NCI-H1930 (cell line): ENCODE results near the gene LRP8.

Source experiments
- DNase-seq, 2 experiments: peaks; one replicate each; lab custom pipeline; 2025; lab: John Stamatoyannopoulos, UW

Gene LRP8

GRCh38 chr1:53304527-53304926 is 23.3 kb downstream of the LRP8 start:
- DNase-seq = no peak

- no peak for DNase-seq
Observed at GRCh38 chr1:53303726-53304515, 23.9 kb downstream of the LRP8 start.

DNA sequence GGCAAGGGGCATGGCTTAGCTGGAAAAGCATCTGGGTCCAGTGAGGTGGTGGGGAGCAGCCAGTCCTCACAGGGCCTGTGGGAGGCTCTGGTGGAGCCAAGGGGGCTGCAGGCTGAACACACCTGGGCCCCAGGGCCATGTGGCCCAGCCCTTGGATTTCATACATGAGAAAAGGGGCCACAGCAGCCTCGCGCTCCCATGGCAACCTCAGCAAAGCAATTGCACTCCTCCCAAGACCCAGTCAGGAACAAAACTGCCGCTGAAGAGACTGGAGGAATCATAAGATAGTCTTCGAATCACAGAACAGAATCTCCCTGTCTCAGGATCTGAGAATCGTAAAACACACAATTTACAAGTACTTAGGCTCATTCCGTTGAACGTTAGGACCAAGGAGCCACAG is 24.6 kb downstream of the LRP8 start:
- no peak for DNase-seq

GRCh38 chr1:53299233-53299632 is 28.6 kb downstream of the LRP8 start:
- DNase-seq = no peak

GRCh38 chr1:53298045-53298637 is 29.7 kb downstream of the LRP8 start:
- no peak for DNase-seq

GRCh38 chr1:53297195-53297594 is 30.7 kb downstream of the LRP8 start:
- DNase-seq = no peak

DNA sequence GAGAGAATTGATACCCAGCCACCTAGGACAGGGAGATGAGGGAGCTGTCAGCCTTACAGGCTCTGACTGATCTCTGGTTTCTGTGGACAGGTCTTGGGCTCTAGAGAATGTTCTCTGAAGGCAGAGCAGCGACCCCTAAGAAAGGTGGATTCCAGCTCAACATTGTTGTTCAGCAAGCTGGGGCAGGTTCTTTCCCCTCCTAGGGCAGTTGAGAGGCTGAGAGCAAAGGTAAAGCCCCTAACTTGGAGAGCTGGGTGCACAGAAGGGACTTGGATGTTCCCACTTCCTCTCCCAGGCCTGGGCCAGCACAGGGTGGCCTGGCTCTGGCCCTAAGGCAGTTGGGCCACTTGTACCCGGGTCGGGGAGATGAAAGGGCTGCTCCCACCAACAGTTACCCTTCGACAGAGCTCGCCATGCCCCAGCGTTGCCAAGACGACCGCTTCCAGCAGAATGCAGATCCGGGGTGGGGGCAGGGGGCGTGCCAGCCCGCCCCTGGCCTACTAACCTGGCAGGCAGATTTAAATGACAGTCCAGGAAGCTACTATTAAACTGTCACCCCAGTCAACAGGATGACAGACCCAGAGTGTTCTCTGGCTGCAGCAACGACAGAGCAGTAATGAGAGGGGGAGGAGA is 31.6 kb downstream of the LRP8 start:
- DNase-seq = no peak

DNA sequence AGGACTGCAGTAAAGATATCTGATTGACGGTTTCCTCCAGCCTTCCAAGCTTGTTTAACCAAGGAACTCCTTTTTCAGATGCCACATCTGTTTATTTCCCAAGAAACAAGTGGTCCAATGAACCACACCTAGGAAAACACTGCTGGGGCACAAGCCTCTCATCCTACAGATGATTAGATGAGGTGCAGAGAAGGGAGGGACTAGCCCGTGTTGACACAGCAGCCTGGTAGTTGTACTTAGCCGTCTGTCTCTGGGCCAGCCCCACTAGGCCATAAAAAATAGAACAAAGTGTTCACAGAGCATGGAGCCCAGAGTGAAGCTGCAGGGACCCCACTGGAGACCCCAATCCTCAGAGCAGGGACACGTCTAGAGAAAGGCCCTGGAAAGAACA is 32.1 kb downstream of the LRP8 start:
- DNase-seq = no peak

- no peak for DNase-seq
Observed at GRCh38 chr1:53295295-53295694, 32.6 kb downstream of the LRP8 start.

DNA sequence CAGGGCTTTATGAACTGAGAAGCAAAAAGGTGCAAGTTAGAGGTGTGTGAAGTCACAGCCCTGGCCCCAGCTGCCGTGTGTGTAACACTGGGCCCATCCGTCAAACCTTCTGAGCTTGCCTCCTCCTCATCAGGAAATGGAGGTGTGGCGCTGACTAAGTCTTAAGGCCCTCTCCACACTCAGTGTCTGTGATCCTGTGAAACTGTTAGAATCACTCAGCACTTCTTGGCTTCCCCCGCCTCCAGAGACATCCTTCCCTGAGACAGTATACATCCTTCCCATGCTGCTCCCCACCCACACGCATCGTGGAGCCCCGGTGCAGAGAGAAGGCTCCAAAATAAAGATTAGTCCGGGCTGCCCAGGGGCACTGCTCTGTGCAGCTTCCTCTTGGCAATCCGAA is 33.3 kb downstream of the LRP8 start:
- DNase-seq = no peak

DNA sequence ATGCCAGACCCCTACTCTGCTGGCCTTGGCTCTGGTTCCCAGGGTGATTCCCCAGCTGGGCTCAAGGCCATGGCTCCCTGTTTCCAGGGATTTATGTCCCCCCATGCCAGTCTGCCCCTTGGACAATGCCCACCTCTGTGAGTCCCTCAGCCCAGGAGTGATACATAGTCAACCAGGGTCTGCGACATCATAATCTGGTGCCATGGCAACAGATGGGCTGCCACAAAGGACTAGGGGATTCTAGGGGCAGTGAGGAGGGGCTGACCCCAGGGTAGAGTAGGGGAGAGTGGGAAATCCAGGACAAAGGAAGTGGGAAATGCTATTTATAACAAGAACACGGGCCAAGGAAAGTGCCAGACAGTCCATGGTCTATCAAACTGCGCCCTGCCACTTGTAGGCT is 33.8 kb downstream of the LRP8 start:
- no peak for DNase-seq

DNA sequence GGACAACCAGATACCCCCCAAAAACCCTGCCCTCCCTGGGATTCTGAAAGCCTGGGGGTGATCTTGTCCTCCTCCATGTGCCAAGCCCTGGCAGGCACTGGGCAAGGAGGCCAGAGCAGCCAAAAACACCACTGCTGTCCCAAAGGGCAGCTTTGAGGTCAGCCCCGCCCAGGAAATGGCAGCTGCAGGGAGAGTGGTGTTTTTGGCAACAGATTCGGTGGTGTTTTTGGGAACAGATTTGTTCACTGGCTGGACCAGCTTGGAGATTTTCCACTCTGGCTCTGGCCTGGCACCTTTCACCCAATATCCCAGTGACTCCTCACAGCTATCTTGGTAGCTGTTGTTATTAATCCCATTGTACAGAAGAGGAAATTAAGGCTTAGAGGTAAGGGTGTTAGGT is 34.7 kb downstream of the LRP8 start:
- DNase-seq = no peak

- DNase-seq = no peak
Observed at GRCh38 chr1:53292690-53293089, 35.2 kb downstream of the LRP8 start.

DNA sequence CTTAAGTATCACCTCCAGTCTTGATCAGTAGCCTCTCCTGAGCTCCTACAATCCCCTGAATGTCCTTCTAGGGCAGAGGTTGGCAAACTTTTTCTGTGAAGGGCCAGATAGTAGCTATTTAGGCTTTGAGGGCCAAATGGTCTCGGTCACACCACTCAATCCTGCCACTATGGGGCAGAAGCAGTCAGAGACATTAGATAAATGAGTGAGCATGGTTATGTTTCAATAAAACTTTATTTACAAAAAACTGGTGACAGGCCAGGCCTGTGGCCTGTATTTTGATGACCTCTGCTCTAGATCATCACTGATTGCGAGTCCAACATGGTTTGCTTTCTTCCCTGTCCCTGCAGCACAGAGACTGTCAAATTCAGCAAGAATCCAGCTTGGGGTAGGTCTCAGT is 36.3 kb downstream of the LRP8 start:
- no peak for DNase-seq

GRCh38 chr1:53288790-53289429 is 39.0 kb downstream of the LRP8 start:
- DNase-seq = no peak

DNA sequence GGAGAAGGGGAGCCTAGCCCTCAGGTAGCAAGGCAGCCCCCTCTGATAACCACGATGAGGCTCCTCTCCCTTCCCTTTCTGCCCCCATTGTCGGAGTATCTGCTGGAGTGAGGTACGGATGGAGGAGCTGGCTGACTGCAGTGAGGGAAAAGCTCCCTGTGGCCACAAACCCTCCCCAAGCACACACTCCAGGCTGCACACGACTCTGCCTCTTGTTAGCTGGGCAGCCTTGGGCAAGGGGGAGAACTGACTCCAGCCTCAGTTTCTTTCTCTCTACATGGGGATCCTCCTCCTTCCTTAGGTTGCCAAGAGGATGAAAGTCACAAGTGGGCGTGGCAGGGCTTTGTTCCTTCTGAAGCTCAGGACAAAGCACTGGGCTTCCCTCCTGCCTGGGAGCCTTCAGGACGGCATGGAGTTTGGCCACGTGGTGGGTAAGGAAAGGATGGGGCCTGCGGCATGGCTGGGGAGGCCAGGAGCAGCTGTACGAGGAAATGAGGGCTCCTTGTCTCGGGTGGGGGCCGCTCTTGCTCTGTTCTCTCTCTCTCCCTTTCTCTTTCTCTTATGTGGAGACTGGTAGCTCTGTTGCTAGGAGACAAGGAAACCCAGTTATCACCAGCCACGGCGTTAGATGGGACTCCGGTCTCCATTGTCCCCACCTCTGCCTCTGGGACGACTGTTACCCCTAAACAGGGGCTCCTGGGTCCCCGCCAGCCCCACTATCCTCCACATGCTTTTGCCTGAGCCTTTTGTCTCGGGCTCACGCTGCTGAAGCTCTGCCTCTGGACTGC is 39.7 kb downstream of the LRP8 start:
- no peak for DNase-seq

- no peak for DNase-seq
Observed at GRCh38 chr1:53286955-53287354, 40.9 kb downstream of the LRP8 start.

DNA sequence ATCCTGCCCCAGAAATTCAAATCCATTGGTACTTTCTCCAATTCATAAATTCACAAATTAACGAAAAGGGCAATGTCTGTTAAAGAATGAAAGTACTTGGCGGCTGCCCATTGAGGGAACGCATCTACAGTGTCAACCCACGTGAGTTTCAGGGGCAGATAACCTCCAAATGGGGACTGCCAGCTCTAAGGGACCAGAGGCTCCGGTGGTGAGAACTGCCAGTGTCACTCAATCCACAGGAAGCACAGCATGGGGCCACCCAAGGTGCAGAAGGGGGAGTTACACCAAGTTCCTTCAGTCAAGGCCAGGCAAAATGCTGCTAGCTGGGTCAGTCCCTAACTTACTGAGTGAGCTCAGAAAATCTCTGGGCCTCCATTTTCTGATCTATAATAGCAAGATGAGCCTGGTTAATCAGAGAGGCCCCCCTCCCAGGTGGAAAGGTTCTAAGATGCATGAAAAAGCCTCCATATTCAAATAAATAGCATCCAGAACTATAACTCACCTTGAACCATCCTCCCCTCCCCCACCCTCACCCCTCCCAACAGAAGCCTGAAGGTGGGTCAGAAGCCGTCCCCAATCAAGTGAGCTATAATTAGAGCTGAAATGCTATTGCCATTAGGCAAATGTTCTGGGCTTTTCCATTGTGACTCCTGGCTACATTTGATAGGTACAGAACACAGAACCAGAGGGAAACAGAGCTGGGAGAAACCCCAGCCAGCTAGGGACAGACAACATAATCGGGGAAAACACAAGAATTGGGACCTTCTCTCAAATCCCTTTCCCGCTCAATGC is 41.7 kb downstream of the LRP8 start:
- no peak for DNase-seq

DNA sequence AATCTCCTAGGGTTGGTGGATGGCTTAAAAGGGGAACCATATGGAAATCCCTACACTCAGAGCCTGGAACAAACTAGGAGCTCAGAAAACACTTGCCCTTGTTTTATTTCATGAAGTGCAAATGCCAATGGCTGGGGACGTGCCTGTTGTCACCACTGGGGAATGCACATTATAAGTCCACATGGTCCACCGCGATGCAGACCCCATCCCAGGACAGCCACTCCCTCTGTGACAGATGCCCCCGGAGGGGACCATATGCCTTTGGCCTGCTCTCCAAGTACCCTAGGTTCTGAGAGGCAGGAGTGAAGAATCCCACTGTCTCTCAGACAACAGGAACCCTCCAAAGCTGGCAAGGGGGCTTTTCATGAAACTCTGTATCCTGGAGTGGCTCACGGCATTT is 42.3 kb downstream of the LRP8 start:
- DNase-seq = no peak

GRCh38 chr1:53284224-53285020 is 43.4 kb downstream of the LRP8 start:
- no peak for DNase-seq
